RWPE2 (cell line): ENCODE data around the gene ASPN.

Experiments used
- ATAC-seq: fragments of 200-7000 bp; cut with Tn5 transposase; 3 replicates; pipeline ENCODE4 v1.9.1; 2021; ENCODE audit warnings: low read depth
- DNase-seq: peaks from one replicate; pipeline ENCODE4 v3.0.0-alpha.2; 2020; ENCODE audit warnings: low spot score
- H3K27ac ChIP-seq: fragments of 450-650 bp; 2 replicates; pipeline ENCODE4 v1.5.1; 2017; ENCODE audit warnings: mild to moderate bottlenecking; ENCODE audit not compliant: poor library complexity, severe bottlenecking
- H3K27me3 ChIP-seq: fragments of 250-450 bp; sonication (Bioruptor Pico); 2 replicates; pipeline ENCODE4 v1.5.1; 2021; ENCODE audit warnings: mild to moderate bottlenecking, moderate library complexity; ENCODE audit not compliant: insufficient read depth, poor library complexity, severe bottlenecking
- H3K36me3 ChIP-seq: fragments of 250-450 bp; sonication (Bioruptor Pico); 2 replicates; pipeline ENCODE4 v1.5.1; 2020; ENCODE audit warnings: low read depth, mild to moderate bottlenecking, moderate library complexity
- H3K4me1 ChIP-seq: fragments of 250-450 bp; sonication (Bioruptor Pico); 2 replicates; pipeline ENCODE4 v1.5.1; 2021; ENCODE audit warnings: mild to moderate bottlenecking, moderate library complexity; ENCODE audit not compliant: insufficient read depth, poor library complexity, severe bottlenecking
- H3K4me3 ChIP-seq: fragments of 250-450 bp; sonication (Bioruptor Pico); 2 replicates; pipeline ENCODE4 v1.5.1; 2021; ENCODE audit warnings: mild to moderate bottlenecking, moderate library complexity; ENCODE audit not compliant: severe bottlenecking
- H3K9me3 ChIP-seq: fragments of 250-450 bp; sonication (Bioruptor Pico); 2 replicates; pipeline ENCODE4 v1.5.1; 2021; ENCODE audit warnings: mild to moderate bottlenecking, moderate library complexity; ENCODE audit not compliant: severe bottlenecking
- TF ChIP-seq, protein P1 (sequence below): fragments of 450-650 bp; IDR thresholded peaks from one replicate; pipeline ENCODE4 v1.5.1; 2017; ENCODE audit warnings: mild to moderate bottlenecking, moderate library complexity; ENCODE audit not compliant: poor library complexity, severe bottlenecking

The ASPN gene

GRCh38 chr9:92484563-92484962, 2.3 kb upstream of the ASPN start:
- DNase-seq (no peak), ATAC-seq (no peak)
- no peak overlapping the region for H3K27ac ChIP-seq
- peaks cover 18% of the 10 kb centered on the region for H3K4me1 ChIP-seq
- no peak overlapping the region for H3K4me3 ChIP-seq
- no peaks in the 10 kb centered on the region for H3K36me3 ChIP-seq
- TF ChIP-seq, protein P1, sequence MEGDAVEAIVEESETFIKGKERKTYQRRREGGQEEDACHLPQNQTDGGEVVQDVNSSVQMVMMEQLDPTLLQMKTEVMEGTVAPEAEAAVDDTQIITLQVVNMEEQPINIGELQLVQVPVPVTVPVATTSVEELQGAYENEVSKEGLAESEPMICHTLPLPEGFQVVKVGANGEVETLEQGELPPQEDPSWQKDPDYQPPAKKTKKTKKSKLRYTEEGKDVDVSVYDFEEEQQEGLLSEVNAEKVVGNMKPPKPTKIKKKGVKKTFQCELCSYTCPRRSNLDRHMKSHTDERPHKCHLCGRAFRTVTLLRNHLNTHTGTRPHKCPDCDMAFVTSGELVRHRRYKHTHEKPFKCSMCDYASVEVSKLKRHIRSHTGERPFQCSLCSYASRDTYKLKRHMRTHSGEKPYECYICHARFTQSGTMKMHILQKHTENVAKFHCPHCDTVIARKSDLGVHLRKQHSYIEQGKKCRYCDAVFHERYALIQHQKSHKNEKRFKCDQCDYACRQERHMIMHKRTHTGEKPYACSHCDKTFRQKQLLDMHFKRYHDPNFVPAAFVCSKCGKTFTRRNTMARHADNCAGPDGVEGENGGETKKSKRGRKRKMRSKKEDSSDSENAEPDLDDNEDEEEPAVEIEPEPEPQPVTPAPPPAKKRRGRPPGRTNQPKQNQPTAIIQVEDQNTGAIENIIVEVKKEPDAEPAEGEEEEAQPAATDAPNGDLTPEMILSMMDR, result no peak
- no peaks in the 10 kb centered on the region for H3K9me3 ChIP-seq
- no peaks in the 10 kb centered on the region for H3K27me3 ChIP-seq

GRCh38 chr9:92483627-92484545, 1.6 kb upstream of the ASPN start:
- Histone ChIP-seq H3K4me1 (peaks cover 18% of the 10 kb centered on the region), H3K4me3 (no peak overlapping the region), H3K27ac (no peak overlapping the region), H3K27me3 (no peaks in the 10 kb centered on the region), H3K9me3 (no peaks in the 10 kb centered on the region), H3K36me3 (no peaks in the 10 kb centered on the region)
- ATAC-seq (no peak), DNase-seq (no peak)
- TF ChIP-seq, protein P1, result no peak

- Histone ChIP-seq H3K4me1 (peaks cover 18% of the 10 kb centered on the region), H3K4me3 (no peak overlapping the region), H3K36me3 (no peaks in the 10 kb centered on the region), H3K9me3 (no peaks in the 10 kb centered on the region), H3K27ac (no peak overlapping the region), H3K27me3 (no peaks in the 10 kb centered on the region)
- TF ChIP-seq, protein P1, result no peak
- no peak for DNase-seq
- ATAC-seq, result no peak
These were observed 499 bp upstream of the ASPN start for GRCh38 chr9:92482805-92483204.

DNA sequence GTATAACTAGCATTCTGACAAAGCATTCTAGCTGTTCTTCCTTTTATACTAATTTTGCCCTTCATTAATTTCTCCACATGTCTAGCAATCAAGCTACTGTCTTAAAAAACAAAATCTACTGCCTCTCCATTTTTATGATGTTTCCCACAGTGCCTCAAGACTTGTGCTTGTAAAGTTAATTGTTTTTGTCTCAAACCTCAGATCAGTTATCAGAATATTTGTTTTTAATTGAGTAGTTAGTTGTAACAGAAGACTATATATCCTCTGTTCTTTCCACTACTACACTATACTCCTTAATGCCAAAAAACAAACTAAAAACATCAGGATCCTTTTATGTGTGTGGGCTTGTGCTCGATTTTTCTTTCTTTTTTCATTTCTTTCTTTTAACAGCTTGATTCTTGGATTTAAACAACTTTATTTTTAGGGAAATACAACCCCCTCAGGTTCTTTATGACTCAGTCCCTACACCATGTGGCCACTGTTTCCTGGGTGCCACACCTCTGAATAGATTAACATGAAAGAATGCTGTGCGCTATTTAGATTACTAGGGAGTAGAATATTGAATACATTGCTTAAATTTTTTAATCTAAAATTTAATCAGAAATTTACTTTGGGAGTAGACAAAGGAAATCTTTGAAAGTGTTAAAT, 1.2 kb downstream of the ASPN start:
- Histone ChIP-seq H3K27me3 (no peaks in the 10 kb centered on the region), H3K4me3 (no peak overlapping the region), H3K36me3 (no peaks in the 10 kb centered on the region), H3K27ac (peak overlapping the region; percentile 56), H3K4me1 (peaks cover 18% of the 10 kb centered on the region), H3K9me3 (no peaks in the 10 kb centered on the region)
- DNase-seq (no peak), ATAC-seq (peak; percentile 96)
- TF ChIP-seq, protein P1, result no peak
